SK-N-SH treated with all-trans-retinoic acid at 6 μM for 48 hours (cell line): ENCODE results near the gene MAP1B.

Experiments
- ATAC-seq: fragments of 200-7000 bp; cut with Tn5 transposase; 3 replicates; pipeline ENCODE4 v1.9.1; 2020; ENCODE audit warnings: mild to moderate bottlenecking, moderate library complexity
- ARNTL ChIP-seq: fragments of 450-650 bp; formaldehyde crosslinking; IDR thresholded peaks from 2 replicates; pipeline ENCODE4 v1.5.0; 2020; ENCODE audit warnings: low read depth, mild to moderate bottlenecking, moderate library complexity, borderline replicate concordance
- CREB5 ChIP-seq: fragments of 250-450 bp; sonication (Bioruptor Pico); IDR thresholded peaks from 2 replicates; pipeline ENCODE4 v1.5.1; 2020; ENCODE audit warnings: low read depth, mild to moderate bottlenecking, moderate library complexity
- CSDC2 ChIP-seq: fragments of 250-450 bp; sonication (Bioruptor Pico); IDR thresholded peaks from 2 replicates; pipeline ENCODE4 v1.5.0; 2020; ENCODE audit warnings: mild to moderate bottlenecking, moderate library complexity
- CSRNP3 ChIP-seq: fragments of 250-450 bp; sonication (Bioruptor Pico); IDR thresholded peaks from 2 replicates; pipeline ENCODE4 v1.5.1; 2021; ENCODE audit warnings: mild to moderate bottlenecking, moderate library complexity
- ESRRG ChIP-seq: fragments of 250-450 bp; sonication (Bioruptor Pico); IDR thresholded peaks from 2 replicates; pipeline ENCODE4 v1.6.1; 2021; ENCODE audit warnings: mild to moderate bottlenecking
- GLIS3 ChIP-seq: fragments of 250-450 bp; sonication (Bioruptor Pico); IDR thresholded peaks from 2 replicates; pipeline ENCODE4 v1.5.0; 2020; ENCODE audit warnings: mild to moderate bottlenecking, moderate library complexity
- ISL1 ChIP-seq: fragments of 250-450 bp; sonication (Bioruptor Pico); IDR thresholded peaks from 2 replicates; pipeline ENCODE4 v2.1.2; 2022; ENCODE audit warnings: mild to moderate bottlenecking, moderate library complexity
- OSR1 ChIP-seq: fragments of 250-450 bp; sonication (Bioruptor Pico); IDR thresholded peaks from 2 replicates; pipeline ENCODE4 v1.8.0; 2022; ENCODE audit warnings: moderate library complexity, mild to moderate bottlenecking, inconsistent platforms
- PATZ1 ChIP-seq: fragments of 250-450 bp; sonication (Bioruptor Pico); IDR thresholded peaks from 2 replicates; pipeline ENCODE4 v1.8.0; 2020; ENCODE audit warnings: mild to moderate bottlenecking, moderate library complexity, borderline replicate concordance
- PPARA ChIP-seq: fragments of 250-450 bp; sonication (Bioruptor Pico); IDR thresholded peaks from 2 replicates; pipeline ENCODE4 v1.5.0; 2020; ENCODE audit warnings: mild to moderate bottlenecking, borderline replicate concordance
- RARB ChIP-seq: fragments of 250-450 bp; sonication (Bioruptor Pico); IDR thresholded peaks from 2 replicates; pipeline ENCODE4 v1.8.0; 2021; ENCODE audit warnings: mild to moderate bottlenecking, moderate library complexity
- SNAI2 ChIP-seq: fragments of 250-450 bp; sonication (Bioruptor Pico); IDR thresholded peaks from 2 replicates; pipeline ENCODE4 v1.5.0; 2020; ENCODE audit warnings: mild to moderate bottlenecking, moderate library complexity
- TCF4 ChIP-seq: fragments of 250-450 bp; sonication (Bioruptor Pico); IDR thresholded peaks from 2 replicates; pipeline ENCODE4 v1.8.0; 2021; ENCODE audit warnings: mild to moderate bottlenecking, moderate library complexity, borderline replicate concordance
- TOX ChIP-seq: fragments of 250-450 bp; sonication (Bioruptor Pico); IDR thresholded peaks from 2 replicates; pipeline ENCODE4 v1.8.0; 2021; ENCODE audit warnings: mild to moderate bottlenecking, moderate library complexity, borderline replicate concordance
- TSHZ2 ChIP-seq: fragments of 250-450 bp; sonication (Bioruptor Pico); IDR thresholded peaks from 2 replicates; pipeline ENCODE4 v1.5.0; 2020; ENCODE audit warnings: mild to moderate bottlenecking, moderate library complexity
- ZC3H10 ChIP-seq: fragments of 250-450 bp; sonication (Bioruptor Pico); IDR thresholded peaks from 2 replicates; pipeline ENCODE4 v1.5.1; 2021; ENCODE audit warnings: mild to moderate bottlenecking, moderate library complexity
- ZFP3 ChIP-seq: fragments of 250-450 bp; sonication (Bioruptor Pico); IDR thresholded peaks from 2 replicates; pipeline ENCODE4 v1.5.0; 2020; ENCODE audit warnings: mild to moderate bottlenecking, moderate library complexity
- ZFP30 ChIP-seq: fragments of 450-650 bp; formaldehyde crosslinking; IDR thresholded peaks from 2 replicates; pipeline ENCODE4 v1.5.0; 2022; ENCODE audit warnings: mild to moderate bottlenecking, moderate library complexity
- ZNF565 ChIP-seq: fragments of 450-650 bp; formaldehyde crosslinking; conservative IDR thresholded peaks from 2 replicates; pipeline ENCODE4 v1.5.0; 2020; ENCODE audit warnings: low read depth, mild to moderate bottlenecking, moderate library complexity
- ZNF70 ChIP-seq: fragments of 450-650 bp; formaldehyde crosslinking; IDR thresholded peaks from 2 replicates; pipeline ENCODE4 v1.5.0; 2020; ENCODE audit warnings: mild to moderate bottlenecking, moderate library complexity
- ZNF8 ChIP-seq: fragments of 450-650 bp; formaldehyde crosslinking; IDR thresholded peaks from 2 replicates; pipeline ENCODE4 v1.5.0; 2020; ENCODE audit warnings: mild to moderate bottlenecking, moderate library complexity

Gene MAP1B

GRCh38 chr5:72182686-72183085 lies 75.4 kb downstream of the MAP1B start:
- no peak for ATAC-seq
- TF ChIP-seq ZFP3, result no peak
- TF ChIP-seq TOX, result no peak
- no peak for TF ChIP-seq ZC3H10 (CRISPR knock-in tag)
- TF ChIP-seq, all 23 proteins: peak for 0

- no peak for ATAC-seq
- TF ChIP-seq ISL1 (CRISPR knock-in tag), result no peak
- TF ChIP-seq ARNTL (CRISPR knock-in tag), result no peak
- no peak for TF ChIP-seq ZFP30 (CRISPR knock-in tag)
- no peak for TF ChIP-seq GLIS3 (CRISPR knock-in tag)
- no peak for TF ChIP-seq CSRNP3 (CRISPR knock-in tag)
- TF ChIP-seq CSDC2 (CRISPR knock-in tag), result no peak
- TF ChIP-seq PPARA, result no peak
- TF ChIP-seq ZNF8 (CRISPR knock-in tag), result no peak
- TF ChIP-seq TCF4 (CRISPR knock-in tag), result no peak
- no peak for TF ChIP-seq SNAI2
- no peak for TF ChIP-seq ZC3H10 (CRISPR knock-in tag)
- TF ChIP-seq RARB (CRISPR knock-in tag), result no peak
- no peak for TF ChIP-seq PATZ1 (CRISPR knock-in tag)
- no peak for TF ChIP-seq OSR1 (CRISPR knock-in tag)
- TF ChIP-seq CREB5 (CRISPR knock-in tag), result no peak
- TF ChIP-seq TSHZ2 (CRISPR knock-in tag), result no peak
- TF ChIP-seq ZNF70 (CRISPR knock-in tag), result no peak
- TF ChIP-seq ESRRG (CRISPR knock-in tag), result no peak
Observed at GRCh38 chr5:72183101-72183520, 75.8 kb downstream of the MAP1B start.

- ATAC-seq, result no peak
- TF ChIP-seq ZNF565, result no peak
- TF ChIP-seq PATZ1 (CRISPR knock-in tag), result no peak
- no peak for TF ChIP-seq ARNTL (CRISPR knock-in tag)
- no peak for TF ChIP-seq OSR1 (CRISPR knock-in tag)
- no peak for TF ChIP-seq PPARA
- TF ChIP-seq CSRNP3 (CRISPR knock-in tag), result no peak
Observed at GRCh38 chr5:72184408-72184807, 77.1 kb downstream of the MAP1B start.
